ENCODE data around the gene PPT1. TPM values are rescaled to one million over a fixed set of nuclear protein-coding genes. Genes with fewer than 3 reads are reported as not detected.

The PPT1 gene
- total RNA-seq, 1 experiment from 2014 or later = 46.8 TPM

GRCh38 chr1:40047769-40048168 is 49.3 kb downstream of the PPT1 start:
- BruUV-seq (replicated peaks) = no TSS peak
- H3K9ac ChIP-seq (ENCODE audit: low read length) = no peak overlapping the region
- H3K27ac ChIP-seq (ENCODE audit: low read depth, low read length) = no peak overlapping the region
- ChIA-PET CTCF (no interaction called here), POLR2A (no interaction called here), RAD21 (ENCODE audit: low non-redundant PET in 1 of 2, low total read pairs in 2 of 2, uncharacterized antibody in 2 of 2, unreplicated experiment in 2 of 2) (no interaction called here)
- H3K9me3 ChIP-seq (ENCODE audit: control insufficient read depth in 1 of 2, insufficient read depth in 1 of 2, low read depth in 1 of 2, low read length in 2 of 2) = no peaks in the 10 kb centered on the region
- no peak for DNase-seq (ENCODE audit: low read depth, low spot score)
- no peak overlapping the region for H3K4me2 ChIP-seq (ENCODE audit: low read length)
- no peak overlapping the region for H2AFZ ChIP-seq (ENCODE audit: low read depth, low read length, poor library complexity, severe bottlenecking)
- peaks cover 100% of the 10 kb centered on the region for H3K79me2 ChIP-seq (ENCODE audit: insufficient read depth, low read length)
- H4K20me1 ChIP-seq (ENCODE audit: insufficient read depth) = peaks cover 17% of the 10 kb centered on the region; the same call in 1 of the 2 replicates
- no peak for TF ChIP-seq ELF1 (IDR thresholded peaks at IDR 0.05; ENCODE audit: borderline replicate concordance, low read depth)
- no peak for TF ChIP-seq REST (IDR thresholded peaks at IDR 0.05; ENCODE audit: low read depth)
- no peak for TF ChIP-seq ZBTB33 (IDR thresholded peaks at IDR 0.05; ENCODE audit: extremely low read depth, insufficient replicate concordance, low read length)
- no peak for TF ChIP-seq YY1 (IDR thresholded peaks at IDR 0.05; ENCODE audit: extremely low read depth, insufficient replicate concordance, low read depth, low read length)
- no peak for TF ChIP-seq TCF7L2 (IDR thresholded peaks at IDR 0.05; ENCODE audit: borderline replicate concordance, extremely low read depth, insufficient read depth, insufficient read length)
- TF ChIP-seq CTCF (IDR thresholded peaks at IDR 0.05 in 2 of 3, conservative IDR thresholded peaks at IDR 0.05 in 1 of 3; ENCODE audit: borderline replicate concordance in 1 of 3, insufficient read depth in 1 of 3, low read depth in 2 of 3, low read length in 2 of 3) = no peak
- TF ChIP-seq ZFX (IDR thresholded peaks at IDR 0.05) = no peak
- no peak for TF ChIP-seq POLR2A (IDR thresholded peaks at IDR 0.05; ENCODE audit: borderline replicate concordance, extremely low read depth, insufficient read depth, insufficient read length)
- TF ChIP-seq RAD21 (IDR thresholded peaks at IDR 0.05; ENCODE audit: low read depth) = no peak
- no peak for TF ChIP-seq MAX (IDR thresholded peaks at IDR 0.05)
- ATAC-seq = no peak
- intact Hi-C loops (cut with micrococcal nuclease) = no loop called here
- no peaks in the 10 kb centered on the region for H3K9me2 ChIP-seq (ENCODE audit: insufficient read depth)
- H3K4me1 ChIP-seq (ENCODE audit: control insufficient read depth in 1 of 2, insufficient read depth in 2 of 2, low read length in 2 of 2) = 0 out of 4 replicates have a peak, but pooled peaks cover 0 to 1% of the 10 kb centered on the region in 2 experiments
- peaks cover 6 to 9% of the 10 kb centered on the region in 2 experiments; a peak in 3 of 4 replicates for H3K36me3 ChIP-seq (ENCODE audit: control insufficient read depth in 1 of 2, insufficient read depth in 2 of 2, low read length in 2 of 2)
- H3K4me3 ChIP-seq (replicated peaks in 1 of 2; ENCODE audit: low read depth in 1 of 2, low read length in 2 of 2) = no peak overlapping the region
- no peaks in the 10 kb centered on the region for H3K27me3 ChIP-seq (ENCODE audit: insufficient read depth, low read length)

Data from HCT116 (cell line).